SK-N-SH (cell line): ENCODE measurements around the gene MEFV. TPM values are rescaled to one million over a fixed set of nuclear protein-coding genes. Genes with fewer than 3 reads are reported as not detected.

Source experiments
- CTCF ChIA-PET: fragments of 300-600, 350-600 bp; formaldehyde crosslinking; extraction: SDS; loops from one replicate; lab custom pipeline; 2021; lab: Yijun Ruan, JAX
- POLR2A ChIA-PET: fragments of 350-600 bp; sonication (Branson Sonifier 250); formaldehyde crosslinking; extraction: SDS; loops from one replicate; lab custom pipeline; 2020; ENCODE audit warnings: antibody characterized with exemption, inconsistent platforms; lab: Yijun Ruan, JAX
- DNase-seq: peaks from one replicate; pipeline ENCODE4 v3.0.0; 2012
- H2AFZ ChIP-seq: fragments of 200-600 bp; sonication (generic); 2 replicates; pipeline ENCODE4 v1.8.1; 2016; ENCODE audit warnings: antibody characterized with exemption, mild to moderate bottlenecking, low read depth
- H3F3A ChIP-seq: fragments of 200-600 bp; sonication (generic); replicated peaks from 2 replicates; pipeline ENCODE3; 2016; ENCODE audit warnings: antibody characterized with exemption, mild to moderate bottlenecking; ENCODE audit not compliant: insufficient read depth
- H3K27ac ChIP-seq, 2 experiments: fragments of 200-500 bp in 1 of 2; fragments of 200-600 bp in 1 of 2; sonication (Bioruptor generic) in 1 of 2; sonication (generic), shearing (Covaris generic) in 1 of 2; 2 replicates each; pipeline versions ENCODE4 v1.5.1 to v1.6.1; 2014 to 2016; ENCODE audit warnings: low read depth in 2 of 2, inconsistent platforms in 1 of 2, low read length in 1 of 2, mild to moderate bottlenecking in 1 of 2, mixed read lengths in 1 of 2
- H3K27me3 ChIP-seq: fragments of 200-600 bp; sonication (generic), shearing (Covaris generic); 2 replicates; pipeline ENCODE4 v1.6.1; 2016; ENCODE audit warnings: mixed run types; ENCODE audit not compliant: insufficient read depth
- H3K36me3 ChIP-seq, 2 experiments: fragments of 200-500 bp in 1 of 2; fragments of 200-600 bp in 1 of 2; sonication (Bioruptor generic) in 1 of 2; sonication (generic) in 1 of 2; replicated peaks in 1 of 2; 2 replicates each; pipeline versions ENCODE3 to v1.5.1; 2014 to 2016; ENCODE audit warnings: low read length in 1 of 2, mild to moderate bottlenecking in 1 of 2; ENCODE audit not compliant: insufficient read depth in 2 of 2, control insufficient read depth in 1 of 2
- H3K4me1 ChIP-seq, 2 experiments: fragments of 200-500 bp in 1 of 2; fragments of 200-600 bp in 1 of 2; sonication (Bioruptor generic) in 1 of 2; sonication (generic), shearing (Covaris generic) in 1 of 2; 2 replicates each; pipeline versions ENCODE4 v1.5.1 to v1.6.1; 2014 to 2016; ENCODE audit warnings: low read depth in 1 of 2, low read length in 1 of 2, mixed run types in 1 of 2; ENCODE audit not compliant: insufficient read depth in 2 of 2, control insufficient read depth in 1 of 2
- H3K4me2 ChIP-seq: fragments of 200-600 bp; sonication (generic), shearing (Covaris generic); 2 replicates; pipeline ENCODE4 v1.6.1; 2017; ENCODE audit warnings: mixed run types
- H3K4me3 ChIP-seq, 2 experiments: fragments of 200-500 bp in 1 of 2; fragments of 200-600 bp in 1 of 2; sonication (Bioruptor generic) in 1 of 2; sonication (generic), shearing (Covaris generic) in 1 of 2; 2 replicates each; pipeline versions ENCODE4 v1.5.1 to v1.8.1; 2014 to 2016; ENCODE audit warnings: low read depth in 2 of 2, inconsistent platforms in 1 of 2, low read length in 1 of 2, mild to moderate bottlenecking in 1 of 2, mixed read lengths in 1 of 2, moderate library complexity in 1 of 2
- H3K79me2 ChIP-seq: fragments of 200-600 bp; sonication (generic); 2 replicates; pipeline ENCODE4 v1.8.1; 2017; ENCODE audit warnings: mild to moderate bottlenecking; ENCODE audit not compliant: insufficient read depth
- H3K9ac ChIP-seq: fragments of 200-600 bp; sonication (generic); 2 replicates; pipeline ENCODE4 v1.6.1; 2017; ENCODE audit warnings: mixed run types
- H3K9me2 ChIP-seq: fragments of 200-600 bp; sonication (generic); 2 replicates; pipeline ENCODE4 v1.6.1; 2017; ENCODE audit warnings: mixed run types
- H3K9me3 ChIP-seq: fragments of 200-600 bp; sonication (generic); 2 replicates; pipeline ENCODE4 v1.6.1; 2017; ENCODE audit warnings: mixed run types, mild to moderate bottlenecking, moderate library complexity
- H4K20me1 ChIP-seq: fragments of 200-600 bp; sonication (generic); 2 replicates; pipeline ENCODE4 v1.6.1; 2017; ENCODE audit warnings: mild to moderate bottlenecking, mixed run types; ENCODE audit not compliant: insufficient read depth
- CHD2 ChIP-seq: fragments of 150-350 bp; IDR thresholded peaks from 2 replicates; pipeline ENCODE4 v1.6.1; 2018; ENCODE audit warnings: low read length; ENCODE audit not compliant: partially characterized antibody
- EZH2phosphoT487 ChIP-seq: fragments of 200-600 bp; sonication (generic); IDR thresholded peaks from 2 replicates; pipeline ENCODE4 v1.6.1; 2017; ENCODE audit warnings: low read depth, mixed run types, mild to moderate bottlenecking, antibody characterized with exemption, moderate library complexity, borderline replicate concordance
- FOSL2 ChIP-seq: IDR thresholded peaks from 2 replicates; pipeline ENCODE4 v1.4.0; 2012; ENCODE audit warnings: low read depth, mild to moderate bottlenecking, moderate library complexity, borderline replicate concordance
- FOXM1 ChIP-seq: IDR thresholded peaks from 2 replicates; pipeline ENCODE4 v1.4.0; 2012; ENCODE audit warnings: low read depth, mild to moderate bottlenecking
- GABPA ChIP-seq: IDR thresholded peaks from 2 replicates; pipeline ENCODE4 v1.4.0; 2012; ENCODE audit warnings: low read depth, mild to moderate bottlenecking
- JUND ChIP-seq: IDR thresholded peaks from 2 replicates; pipeline ENCODE4 v1.4.0; 2012
- MEF2A ChIP-seq: IDR thresholded peaks from 2 replicates; pipeline ENCODE4 v1.4.0; 2012; ENCODE audit warnings: low read depth, borderline replicate concordance
- MXI1 ChIP-seq: IDR thresholded peaks from 2 replicates; pipeline ENCODE4 v1.6.1; 2012; ENCODE audit warnings: mild to moderate bottlenecking, low read depth, low read length, improper control_type of control experiment
- NRF1 ChIP-seq: IDR thresholded peaks from 2 replicates; pipeline ENCODE4 v1.6.1; 2012; ENCODE audit warnings: low read depth, mild to moderate bottlenecking, low read length
- POLR2AphosphoS5 ChIP-seq: IDR thresholded peaks from 2 replicates; pipeline ENCODE4 v1.6.1; 2012; ENCODE audit warnings: low read depth, low read length
- RFX5 ChIP-seq: IDR thresholded peaks from 2 replicates; pipeline ENCODE4 v1.6.1; 2012; ENCODE audit warnings: mild to moderate bottlenecking, improper control_type of control experiment, low read length
- RXRA ChIP-seq: IDR thresholded peaks from 2 replicates; pipeline ENCODE4 v1.4.0; 2012; ENCODE audit warnings: low read depth, mild to moderate bottlenecking, borderline replicate concordance
- SIN3A ChIP-seq: IDR thresholded peaks from 2 replicates; pipeline ENCODE4 v1.6.1; 2012; ENCODE audit warnings: low read depth, mild to moderate bottlenecking, low read length, moderate library complexity, borderline replicate concordance
- SMC3 ChIP-seq: IDR thresholded peaks from 2 replicates; pipeline ENCODE4 v1.6.1; 2012; ENCODE audit warnings: low read depth, low read length, improper control_type of control experiment
- TAF1 ChIP-seq: IDR thresholded peaks from 2 replicates; pipeline ENCODE4 v1.6.1; 2012; ENCODE audit warnings: low read depth, mild to moderate bottlenecking, low read length, moderate library complexity, borderline replicate concordance
- TCF12 ChIP-seq: IDR thresholded peaks from 2 replicates; pipeline ENCODE4 v1.4.0; 2012
- TEAD4 ChIP-seq: IDR thresholded peaks from 2 replicates; pipeline ENCODE4 v1.4.0; 2012; ENCODE audit warnings: mild to moderate bottlenecking, borderline replicate concordance; ENCODE audit not compliant: insufficient read depth
- YY1 ChIP-seq: IDR thresholded peaks from 2 replicates; pipeline ENCODE4 v1.4.0; 2012; ENCODE audit warnings: low read depth, mild to moderate bottlenecking
- WGBS: methylation state at CpG from one replicate; pipeline ENCODE4 v1.1.6; 2017; ENCODE audit warnings: low lambda C conversion rate; 5-methylcytosine and 5-hydroxymethylcytosine counted together
- polyA plus RNA-seq, 3 experiments: library from polyadenylated mRNA; depleted of rRNA; stranded (reverse); fragments of >200 nt; gene quantifications; 2 replicates each; pipeline ENCODE4 v1.2.3, GENCODE V29; 2012
- TF ChIP-seq, protein P1 (sequence below): IDR thresholded peaks from 2 replicates; pipeline ENCODE4 v1.4.0; 2012; ENCODE audit warnings: low read depth, borderline replicate concordance
- TF ChIP-seq, protein P2 (sequence below): IDR thresholded peaks from 2 replicates; pipeline ENCODE4 v1.4.0; 2012; ENCODE audit warnings: low read depth
- TF ChIP-seq, protein P3 (sequence below): IDR thresholded peaks from 2 replicates; pipeline ENCODE4 v1.4.0; 2012; ENCODE audit warnings: low read depth, borderline replicate concordance

MEFV gene
- polyA plus RNA-seq, 1 of the 3 experiments (the other 2 are of a cell fraction), result not detected

DNA sequence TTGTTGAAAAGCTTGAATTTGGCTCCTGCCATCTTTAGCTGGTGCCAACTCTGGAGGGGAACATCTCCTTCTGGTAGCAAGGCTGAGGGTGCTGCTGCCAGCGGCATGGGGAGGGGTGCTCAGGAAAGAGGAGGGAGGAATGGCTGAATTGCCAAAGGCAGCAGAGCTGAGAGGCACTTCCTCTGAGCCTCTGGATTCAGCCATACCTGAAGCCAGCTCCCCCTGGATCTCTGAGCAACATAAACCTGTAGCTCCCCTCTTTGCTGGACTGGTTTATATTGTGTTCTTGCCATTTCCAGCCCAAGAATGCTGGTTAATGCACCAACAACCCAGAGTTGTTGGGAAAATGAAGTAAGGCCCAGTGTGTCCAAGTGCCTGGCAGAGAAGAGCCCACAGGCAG lies 7.4 kb downstream of the MEFV start (continued):
- TF ChIP-seq, protein P1, sequence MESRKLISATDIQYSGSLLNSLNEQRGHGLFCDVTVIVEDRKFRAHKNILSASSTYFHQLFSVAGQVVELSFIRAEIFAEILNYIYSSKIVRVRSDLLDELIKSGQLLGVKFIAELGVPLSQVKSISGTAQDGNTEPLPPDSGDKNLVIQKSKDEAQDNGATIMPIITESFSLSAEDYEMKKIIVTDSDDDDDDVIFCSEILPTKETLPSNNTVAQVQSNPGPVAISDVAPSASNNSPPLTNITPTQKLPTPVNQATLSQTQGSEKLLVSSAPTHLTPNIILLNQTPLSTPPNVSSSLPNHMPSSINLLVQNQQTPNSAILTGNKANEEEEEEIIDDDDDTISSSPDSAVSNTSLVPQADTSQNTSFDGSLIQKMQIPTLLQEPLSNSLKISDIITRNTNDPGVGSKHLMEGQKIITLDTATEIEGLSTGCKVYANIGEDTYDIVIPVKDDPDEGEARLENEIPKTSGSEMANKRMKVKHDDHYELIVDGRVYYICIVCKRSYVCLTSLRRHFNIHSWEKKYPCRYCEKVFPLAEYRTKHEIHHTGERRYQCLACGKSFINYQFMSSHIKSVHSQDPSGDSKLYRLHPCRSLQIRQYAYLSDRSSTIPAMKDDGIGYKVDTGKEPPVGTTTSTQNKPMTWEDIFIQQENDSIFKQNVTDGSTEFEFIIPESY, result no peak
- TF ChIP-seq RXRA (no peak), CHD2 (no peak)
- TF ChIP-seq, protein P2, sequence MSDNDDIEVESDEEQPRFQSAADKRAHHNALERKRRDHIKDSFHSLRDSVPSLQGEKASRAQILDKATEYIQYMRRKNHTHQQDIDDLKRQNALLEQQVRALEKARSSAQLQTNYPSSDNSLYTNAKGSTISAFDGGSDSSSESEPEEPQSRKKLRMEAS, result no peak
- TF ChIP-seq, all 33 proteins: peak for 0

DNA sequence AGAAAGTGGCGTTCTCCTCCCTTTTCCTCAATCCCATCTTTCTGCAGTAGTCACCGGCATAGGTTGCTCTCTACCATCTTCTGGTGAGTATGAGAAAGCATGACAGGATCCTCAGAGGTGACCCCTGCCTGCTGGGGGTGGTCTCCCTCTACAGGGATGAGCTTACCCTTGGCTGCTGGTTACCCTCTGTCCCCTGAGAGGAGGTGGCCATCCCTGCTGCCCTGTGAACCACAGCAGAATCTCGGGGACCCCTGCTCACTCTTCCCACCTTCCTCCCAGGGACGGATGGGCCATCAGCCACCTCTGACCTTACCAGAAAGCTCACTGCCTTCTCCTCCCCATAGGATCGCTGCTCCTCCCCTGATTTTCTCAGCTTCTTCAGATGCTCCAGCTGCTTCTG lies 7.8 kb downstream of the MEFV start:
- H3K79me2 ChIP-seq, result no peaks in the 10 kb centered on the region
- no peak overlapping the region for H3K4me2 ChIP-seq
- CTCF ChIA-PET, result no interaction called here

More for the DNA sequence above, 7.8 kb downstream of the MEFV start:
- peaks cover 48% of the 10 kb centered on the region for H3K27me3 ChIP-seq
- no peaks in the 10 kb centered on the region for H4K20me1 ChIP-seq
- DNase-seq, result no peak
- H3F3A ChIP-seq, result no peaks in the 10 kb centered on the region
- H3K9me3 ChIP-seq, result no peaks in the 10 kb centered on the region
- H3K4me3 ChIP-seq, result no peak overlapping the region
- no peak overlapping the region for H2AFZ ChIP-seq
- no peak for TF ChIP-seq EZH2phosphoT487
- TF ChIP-seq FOSL2, result no peak
- TF ChIP-seq JUND, result no peak
- TF ChIP-seq CHD2, result no peak
- no peak for TF ChIP-seq TCF12
- TF ChIP-seq, protein P3, sequence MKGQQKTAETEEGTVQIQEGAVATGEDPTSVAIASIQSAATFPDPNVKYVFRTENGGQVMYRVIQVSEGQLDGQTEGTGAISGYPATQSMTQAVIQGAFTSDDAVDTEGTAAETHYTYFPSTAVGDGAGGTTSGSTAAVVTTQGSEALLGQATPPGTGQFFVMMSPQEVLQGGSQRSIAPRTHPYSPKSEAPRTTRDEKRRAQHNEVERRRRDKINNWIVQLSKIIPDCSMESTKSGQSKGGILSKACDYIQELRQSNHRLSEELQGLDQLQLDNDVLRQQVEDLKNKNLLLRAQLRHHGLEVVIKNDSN, result no peak
- TF ChIP-seq YY1, result no peak
- no peak for TF ChIP-seq MEF2A
- no peak for TF ChIP-seq GABPA
- TF ChIP-seq POLR2AphosphoS5, result no peak
- no peak for TF ChIP-seq SIN3A
- TF ChIP-seq TAF1, result no peak
- TF ChIP-seq TEAD4, result no peak
- TF ChIP-seq, protein P1, result no peak
- no peak for TF ChIP-seq MXI1
- TF ChIP-seq NRF1, result no peak
- TF ChIP-seq RFX5, result no peak
- TF ChIP-seq FOXM1, result no peak
- no peak for TF ChIP-seq RXRA
- TF ChIP-seq SMC3, result no peak
- no peak overlapping the region for H3K27ac ChIP-seq
- no peak overlapping the region for H3K9ac ChIP-seq
- no peaks in the 10 kb centered on the region for H3K4me1 ChIP-seq
- WGBS, result 25% methylated on average over 5 of the region's 5 CpGs
- POLR2A ChIA-PET, result no interaction called here
- no peaks in the 10 kb centered on the region for H3K9me2 ChIP-seq
- H3K36me3 ChIP-seq, result no peaks in the 10 kb centered on the region
